HG03039 (cell line): ENCODE results near the gene HERC5.
"Not testable (repeated sequence)": the region's sequence is repeated elsewhere in the genome, so short reads cannot be mapped to it uniquely, and the experiment has no call there.

Experiments
- ATAC-seq: cut with Tn5 transposase; IDR thresholded peaks from one replicate; pipeline ENCODE4 v1.9.1; 2021; ENCODE audit warnings: mild to moderate bottlenecking, moderate library complexity; ENCODE audit not compliant: unreplicated experiment

The HERC5 gene

GRCh38 chr4:88517825-88518224, 60.9 kb downstream of the HERC5 start:
- no peak for ATAC-seq

DNA sequence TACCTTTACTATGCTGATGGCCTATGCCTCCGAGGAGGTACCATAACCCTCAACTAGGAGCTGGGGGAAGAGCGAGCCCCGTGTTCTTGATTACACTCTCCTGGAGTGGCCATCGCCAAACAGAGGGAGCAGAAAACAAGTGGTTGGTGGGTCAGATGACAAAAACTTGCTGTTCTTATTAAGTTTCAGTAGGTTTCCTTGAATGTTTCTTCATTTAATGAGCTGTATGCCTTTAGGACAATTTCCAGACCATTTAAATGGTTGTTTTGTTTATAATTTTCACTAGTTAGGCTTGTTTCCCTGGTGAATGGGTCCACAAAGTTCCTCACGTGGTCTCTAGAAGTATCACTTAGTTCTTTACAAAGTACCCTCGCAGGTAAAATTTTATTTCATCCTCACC, 62.0 kb downstream of the HERC5 start:
- no peak for ATAC-seq

- ATAC-seq: peak; percentile 23
Measured at GRCh38 chr4:88522702-88523324, 65.9 kb downstream of the HERC5 start.

GRCh38 chr4:88523325-88524129, 66.6 kb downstream of the HERC5 start, which contains the start of gene PYURF:
Gene PYURF, minus strand, starts transcription at chr4:88523776. Its CDS starts 76 bp downstream, at chr4:88523700.
- peak; percentile 85 for ATAC-seq

- no peak for ATAC-seq
Measured at GRCh38 chr4:88524171-88524570, 67.3 kb downstream of the HERC5 start.

DNA sequence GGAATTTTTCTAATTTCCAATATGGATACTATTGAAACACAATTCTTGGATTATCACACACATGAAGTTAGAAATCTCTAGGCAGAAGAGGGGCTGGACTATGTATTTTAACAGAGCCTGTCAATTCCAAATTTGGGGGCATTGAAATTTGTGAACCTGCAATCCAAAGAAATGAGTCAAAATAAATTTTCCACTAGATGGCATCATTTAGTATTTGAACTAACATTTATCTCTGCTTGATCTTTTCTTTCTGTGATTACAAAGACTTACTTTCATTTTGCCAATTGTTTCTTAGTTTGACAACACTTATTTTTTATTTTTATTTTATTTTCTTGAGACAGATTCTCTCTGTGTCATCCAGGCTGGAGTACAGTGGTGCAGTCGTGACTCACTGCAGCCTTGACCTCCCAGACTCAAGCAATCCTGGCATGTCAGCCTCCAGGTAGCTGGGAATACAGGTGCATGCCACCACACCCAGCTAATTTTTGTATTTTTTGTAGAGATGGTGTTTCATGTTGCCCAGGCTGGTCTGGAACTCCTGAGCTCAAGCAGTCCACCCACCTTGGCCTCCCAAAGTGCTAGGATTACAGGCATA, 69.4 kb downstream of the HERC5 start:
- no peak for ATAC-seq

- ATAC-seq: no peak
Measured at GRCh38 chr4:88527787-88528186, 70.9 kb downstream of the HERC5 start.

- no peak for ATAC-seq
Measured at GRCh38 chr4:88528861-88529260, 71.9 kb downstream of the HERC5 start.

DNA sequence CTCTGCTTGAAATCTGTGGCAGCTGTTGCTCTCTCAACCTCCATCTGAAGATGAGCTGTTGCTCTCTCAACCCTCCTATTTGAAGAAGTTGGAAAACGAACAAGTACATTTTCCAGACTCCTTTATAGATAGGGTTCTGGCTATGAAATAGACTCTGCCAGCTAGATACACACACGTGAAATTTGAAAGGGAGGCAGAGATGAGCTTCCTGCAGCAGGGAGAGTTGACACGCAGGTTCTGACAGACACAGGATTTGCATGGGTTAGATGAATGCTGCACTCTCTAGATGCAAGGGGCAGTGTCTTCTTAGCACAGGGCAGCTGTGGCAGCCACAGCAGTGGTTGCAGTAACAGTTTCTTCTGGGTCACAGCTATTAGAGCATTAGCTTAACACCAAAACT, 74.6 kb downstream of the HERC5 start:
- no peak for ATAC-seq

- no peak for ATAC-seq
Measured at GRCh38 chr4:88533088-88533790, 76.3 kb downstream of the HERC5 start.

GRCh38 chr4:88533937-88534750, 77.2 kb downstream of the HERC5 start:
- ATAC-seq: no peak

- ATAC-seq: no peak
Measured at GRCh38 chr4:88535090-88535755, 78.3 kb downstream of the HERC5 start.

DNA sequence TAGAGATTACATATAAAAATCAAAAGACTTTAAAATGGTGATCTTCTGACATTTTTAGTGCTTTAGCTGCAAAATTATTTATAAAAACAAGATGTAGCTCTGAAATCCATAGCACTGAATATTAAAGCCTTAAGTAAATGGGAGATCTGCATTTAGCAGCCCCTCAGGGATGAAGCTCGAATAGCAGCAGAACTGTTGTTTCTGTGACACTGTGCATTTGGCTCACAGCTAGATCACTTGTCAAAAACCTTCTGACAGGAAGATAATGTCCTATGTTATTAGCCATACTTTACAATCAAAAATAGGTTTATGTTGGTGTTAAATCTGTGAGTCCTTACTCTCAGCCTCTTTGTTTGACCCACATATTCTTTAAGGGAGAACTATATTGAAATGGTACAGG, 80.8 kb downstream of the HERC5 start:
- no peak for ATAC-seq

DNA sequence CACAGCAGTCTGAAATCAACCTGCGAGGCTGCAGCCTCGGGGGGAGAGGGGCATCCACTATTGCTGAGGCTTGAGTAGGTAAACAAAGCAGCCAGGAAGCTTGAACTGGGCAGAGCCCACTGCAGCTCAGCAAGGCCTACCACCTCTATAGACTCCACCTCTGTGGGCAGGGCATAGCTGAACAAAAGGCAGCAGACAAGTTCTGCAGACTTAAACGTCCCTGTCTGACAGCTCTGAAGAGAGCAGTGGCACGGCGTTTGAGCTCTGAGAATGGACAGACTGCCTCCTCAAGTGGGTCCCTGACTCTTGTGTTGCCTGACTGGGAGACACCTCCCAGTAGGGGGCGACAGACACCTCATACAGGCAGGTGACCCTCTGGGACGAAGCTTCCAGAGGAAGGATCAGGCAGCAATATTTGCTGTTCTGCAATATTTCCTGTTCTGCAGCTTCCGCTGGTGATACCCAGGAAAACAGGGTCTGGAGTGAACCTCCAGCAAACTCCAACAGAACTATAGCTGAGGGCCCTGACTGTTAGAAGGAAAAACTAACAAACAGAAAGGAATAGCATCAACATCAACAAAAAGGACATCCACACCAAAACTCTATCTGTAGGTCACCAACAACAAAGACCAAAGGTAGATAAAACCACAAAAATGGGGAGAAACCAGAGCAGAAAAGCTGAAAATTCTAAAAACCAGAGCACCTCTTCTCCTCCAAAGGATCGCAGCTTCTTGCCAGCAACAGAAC, 82.6 kb downstream of the HERC5 start:
- not testable (repeated sequence) for ATAC-seq

- ATAC-seq: no peak
Measured at GRCh38 chr4:88549815-88550214, 92.9 kb downstream of the HERC5 start.
